Stimulated activated CD8-positive, alpha-beta memory T cell treated with anti-CD3 and anti-CD28 coated beads, Interleukin-4, amount 100 ng/mL, for 48 hours (primary cell): ENCODE measurements around the gene PKNOX2.

Experiments
- DNase-seq: peaks from one replicate; pipeline ENCODE4 v3.0.0-alpha.2; 2020

Gene PKNOX2

GRCh38 chr11:125174686-125175085, 10.1 kb downstream of the PKNOX2 start:
- no peak for DNase-seq

- DNase-seq: no peak
These were observed 10.6 kb downstream of the PKNOX2 start for GRCh38 chr11:125175166-125175565.

GRCh38 chr11:125175896-125176575, 11.5 kb downstream of the PKNOX2 start:
- no peak for DNase-seq

GRCh38 chr11:125176866-125177265, 12.3 kb downstream of the PKNOX2 start:
- DNase-seq: no peak

GRCh38 chr11:125177543-125177942, 13.0 kb downstream of the PKNOX2 start:
- no peak for DNase-seq

- no peak for DNase-seq
These were observed 14.8 kb downstream of the PKNOX2 start for GRCh38 chr11:125179346-125179745.

GRCh38 chr11:125179895-125180294, 15.3 kb downstream of the PKNOX2 start:
- no peak for DNase-seq

GRCh38 chr11:125180413-125181305, 16.1 kb downstream of the PKNOX2 start:
- DNase-seq: no peak

- no peak for DNase-seq
These were observed 18.0 kb downstream of the PKNOX2 start for GRCh38 chr11:125182573-125182972.

- DNase-seq: no peak
These were observed 19.1 kb downstream of the PKNOX2 start for GRCh38 chr11:125183641-125184040.

- no peak for DNase-seq
These were observed 23.5 kb downstream of the PKNOX2 start for GRCh38 chr11:125188021-125188420.

- no peak for DNase-seq
These were observed 26.0 kb downstream of the PKNOX2 start for GRCh38 chr11:125190566-125190965.

GRCh38 chr11:125192183-125192582, 27.6 kb downstream of the PKNOX2 start:
- DNase-seq: no peak

- no peak for DNase-seq
These were observed 28.3 kb downstream of the PKNOX2 start for GRCh38 chr11:125192717-125193415.

- no peak for DNase-seq
These were observed 28.8 kb downstream of the PKNOX2 start for GRCh38 chr11:125193416-125193726.

GRCh38 chr11:125193841-125194240, 29.3 kb downstream of the PKNOX2 start:
- no peak for DNase-seq

GRCh38 chr11:125199915-125200314, 35.4 kb downstream of the PKNOX2 start:
- no peak for DNase-seq

GRCh38 chr11:125200441-125200840, 35.9 kb downstream of the PKNOX2 start:
- no peak for DNase-seq

- DNase-seq: no peak
These were observed 37.1 kb downstream of the PKNOX2 start for GRCh38 chr11:125201525-125202141.

GRCh38 chr11:125202362-125202880, 37.9 kb downstream of the PKNOX2 start:
- no peak for DNase-seq

GRCh38 chr11:125202977-125203376, 38.4 kb downstream of the PKNOX2 start:
- no peak for DNase-seq

- no peak for DNase-seq
These were observed 43.4 kb downstream of the PKNOX2 start for GRCh38 chr11:125207866-125208425.

GRCh38 chr11:125210066-125210465, 45.5 kb downstream of the PKNOX2 start:
- DNase-seq: no peak
